Coronary artery (tissue), 2 donors: ENCODE results near the gene SMOC2.

Source experiments
- DNase-seq: peaks from one replicate; pipeline ENCODE4 v3.0.0-alpha.2; 2017; ENCODE audit warnings: low spot score
- H3K27ac ChIP-seq, 2 donors: fragments of 200-600 bp; sonication (generic); one replicate each; pipeline ENCODE4 v1.5.1; 2016 to 2019
- H3K4me3 ChIP-seq: fragments of 200-600 bp; sonication (generic); 2 replicates; pipeline ENCODE4 v1.5.1; 2016; ENCODE audit warnings: mild to moderate bottlenecking, moderate library complexity
- CTCF ChIP-seq: fragments of 200-600 bp; sonication (generic); IDR thresholded peaks from one replicate; pipeline ENCODE4 v1.5.1; 2019; ENCODE audit warnings: antibody characterized with exemption

SMOC2 gene

GRCh38 chr6:168415098-168415992 lies 25.6 kb upstream of the SMOC2 start:
- TF ChIP-seq CTCF = no peak
- H3K4me3 ChIP-seq = no peak overlapping the region
- DNase-seq = peak; percentile 60
- H3K27ac ChIP-seq = no peak overlapping the region

GRCh38 chr6:168415993-168416530 lies 24.9 kb upstream of the SMOC2 start:
- no peak overlapping the region for H3K27ac ChIP-seq
- TF ChIP-seq CTCF = no peak
- DNase-seq = peak; percentile 64

GRCh38 chr6:168416531-168416930 lies 24.5 kb upstream of the SMOC2 start:
- Histone ChIP-seq H3K4me3 (no peak overlapping the region), H3K27ac (no peak overlapping the region)
- no peak for TF ChIP-seq CTCF
- peak; percentile 45 for DNase-seq

More at GRCh38 chr6:168415993-168416530, 24.9 kb upstream of the SMOC2 start:
- no peak overlapping the region for H3K4me3 ChIP-seq

GRCh38 chr6:168417191-168417590 lies 23.8 kb upstream of the SMOC2 start:
- Histone ChIP-seq H3K27ac (no peak overlapping the region), H3K4me3 (no peak overlapping the region)
- no peak for TF ChIP-seq CTCF
- peak; percentile 46 for DNase-seq

GRCh38 chr6:168417679-168418557 lies 23.1 kb upstream of the SMOC2 start:
- peak; percentile 55 for DNase-seq
- Histone ChIP-seq H3K4me3 (peak overlapping the region; percentile 23), H3K27ac (no peak overlapping the region)
- TF ChIP-seq CTCF = no peak

- peak; percentile 63 for DNase-seq
- no peak for TF ChIP-seq CTCF
- Histone ChIP-seq H3K27ac (no peak overlapping the region), H3K4me3 (no peak overlapping the region)
Measured at GRCh38 chr6:168418711-168419121, 22.3 kb upstream of the SMOC2 start.
